ENCODE results near the gene CD81. TPM values are rescaled to one million over a fixed set of nuclear protein-coding genes. Genes with fewer than 3 reads are reported as not detected.

CD81 gene
- total and polyA plus RNA-seq, 9 of the 15 experiments (the other 6 are each of a cell fraction or from before 2014, with no cell fraction given) = 2.4 to 189 (median 61.7) TPM

DNA sequence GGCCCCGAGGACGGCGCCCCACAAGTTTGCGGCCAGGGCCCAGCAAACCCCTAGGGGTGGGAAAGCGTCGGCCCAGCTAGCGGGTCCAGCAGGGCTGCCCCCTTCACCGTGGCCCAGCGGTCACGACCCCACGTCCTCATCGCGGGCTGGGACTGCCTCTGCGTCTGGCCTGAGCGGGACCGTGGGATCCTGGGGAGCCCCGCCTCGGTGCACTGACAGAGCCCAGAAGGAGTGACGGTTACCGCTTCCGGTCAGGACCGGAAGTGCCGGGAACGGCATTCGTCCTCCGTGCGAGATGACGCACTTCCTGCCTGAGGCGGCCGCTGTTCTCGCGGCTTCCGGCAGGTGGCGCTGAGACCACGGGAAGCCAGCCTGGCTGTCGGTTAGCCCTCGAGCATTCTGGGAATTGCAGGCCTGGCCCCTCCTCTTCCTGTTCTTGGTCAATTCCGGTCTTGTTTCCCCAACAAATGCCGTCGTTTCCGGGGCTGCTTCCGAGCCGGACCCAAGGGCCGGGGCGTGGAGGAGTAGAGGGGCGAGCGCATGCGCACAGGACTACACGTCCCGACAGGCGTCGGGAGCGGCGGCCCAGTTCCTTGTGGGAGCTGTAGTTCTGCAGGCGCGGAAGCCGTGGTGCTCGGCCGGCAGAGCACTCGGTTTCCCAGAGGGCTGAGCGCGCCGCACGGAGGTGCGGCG, 23.1 kb downstream of the CD81 start, which contains the start of gene TSSC4 (continued):
- TF ChIP-seq ZSCAN32 (CRISPR knock-in tag; IDR thresholded peaks at IDR 0.05) (no peak), RFX1 (IDR thresholded peaks at IDR 0.05) (no peak), ERF (CRISPR knock-in tag; IDR thresholded peaks at IDR 0.05) (peak; percentile 58; the same call in 1 of the 2 replicates), KDM2B (CRISPR knock-in tag; IDR thresholded peaks at IDR 0.05) (peak; percentile 30; the same call in 1 of the 2 replicates), ARNT (IDR thresholded peaks at IDR 0.05) (peak; percentile 59 to 68; a peak in 3 of 4 replicates), FOXK2 (conservative IDR thresholded peaks at IDR 0.05 in 1 of 2, IDR thresholded peaks at IDR 0.05 in 1 of 2; ENCODE audit: low read depth in 2 of 2) (peak; percentile 93), KAT7 (CRISPR knock-in tag; IDR thresholded peaks at IDR 0.05; ENCODE audit: borderline replicate concordance) (peak; percentile 62; the same call in 1 of the 2 replicates), DMBX1 (CRISPR knock-in tag; IDR thresholded peaks at IDR 0.05; ENCODE audit: borderline replicate concordance) (peak; percentile 30; the same call in 1 of the 2 replicates), NFE2 (IDR thresholded peaks at IDR 0.05; ENCODE audit: low read depth) (peak; percentile 2; the same call in 1 of the 2 replicates), SP1 (CRISPR knock-in tag; IDR thresholded peaks at IDR 0.05) (peak; percentile 99), TGIF2 (CRISPR knock-in tag; IDR thresholded peaks at IDR 0.05) (no peak), ZNF589 (CRISPR knock-in tag; IDR thresholded peaks at IDR 0.05; ENCODE audit: low read depth) (peak; percentile 55; the same call in 1 of the 2 replicates)
- TF ChIP-seq, protein P1, sequence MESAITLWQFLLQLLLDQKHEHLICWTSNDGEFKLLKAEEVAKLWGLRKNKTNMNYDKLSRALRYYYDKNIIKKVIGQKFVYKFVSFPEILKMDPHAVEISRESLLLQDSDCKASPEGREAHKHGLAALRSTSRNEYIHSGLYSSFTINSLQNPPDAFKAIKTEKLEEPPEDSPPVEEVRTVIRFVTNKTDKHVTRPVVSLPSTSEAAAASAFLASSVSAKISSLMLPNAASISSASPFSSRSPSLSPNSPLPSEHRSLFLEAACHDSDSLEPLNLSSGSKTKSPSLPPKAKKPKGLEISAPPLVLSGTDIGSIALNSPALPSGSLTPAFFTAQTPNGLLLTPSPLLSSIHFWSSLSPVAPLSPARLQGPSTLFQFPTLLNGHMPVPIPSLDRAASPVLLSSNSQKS (CRISPR knock-in tag; IDR thresholded peaks at IDR 0.05) = 0 out of 2 replicates have a peak, but pooled peaks have one; percentile 62
- TF ChIP-seq, protein P2, sequence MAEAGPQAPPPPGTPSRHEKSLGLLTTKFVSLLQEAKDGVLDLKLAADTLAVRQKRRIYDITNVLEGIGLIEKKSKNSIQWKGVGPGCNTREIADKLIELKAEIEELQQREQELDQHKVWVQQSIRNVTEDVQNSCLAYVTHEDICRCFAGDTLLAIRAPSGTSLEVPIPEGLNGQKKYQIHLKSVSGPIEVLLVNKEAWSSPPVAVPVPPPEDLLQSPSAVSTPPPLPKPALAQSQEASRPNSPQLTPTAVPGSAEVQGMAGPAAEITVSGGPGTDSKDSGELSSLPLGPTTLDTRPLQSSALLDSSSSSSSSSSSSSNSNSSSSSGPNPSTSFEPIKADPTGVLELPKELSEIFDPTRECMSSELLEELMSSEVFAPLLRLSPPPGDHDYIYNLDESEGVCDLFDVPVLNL (CRISPR knock-in tag; IDR thresholded peaks at IDR 0.05; ENCODE audit: low read depth) = 0 out of 2 replicates have a peak, but pooled peaks have one; percentile 15
- TF ChIP-seq, protein P3, sequence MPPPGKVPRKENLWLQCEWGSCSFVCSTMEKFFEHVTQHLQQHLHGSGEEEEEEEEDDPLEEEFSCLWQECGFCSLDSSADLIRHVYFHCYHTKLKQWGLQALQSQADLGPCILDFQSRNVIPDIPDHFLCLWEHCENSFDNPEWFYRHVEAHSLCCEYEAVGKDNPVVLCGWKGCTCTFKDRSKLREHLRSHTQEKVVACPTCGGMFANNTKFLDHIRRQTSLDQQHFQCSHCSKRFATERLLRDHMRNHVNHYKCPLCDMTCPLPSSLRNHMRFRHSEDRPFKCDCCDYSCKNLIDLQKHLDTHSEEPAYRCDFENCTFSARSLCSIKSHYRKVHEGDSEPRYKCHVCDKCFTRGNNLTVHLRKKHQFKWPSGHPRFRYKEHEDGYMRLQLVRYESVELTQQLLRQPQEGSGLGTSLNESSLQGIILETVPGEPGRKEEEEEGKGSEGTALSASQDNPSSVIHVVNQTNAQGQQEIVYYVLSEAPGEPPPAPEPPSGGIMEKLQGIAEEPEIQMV (tag; conservative IDR thresholded peaks at IDR 0.05; ENCODE audit: low read depth) = peak; percentile 98
- TF ChIP-seq, protein P4, sequence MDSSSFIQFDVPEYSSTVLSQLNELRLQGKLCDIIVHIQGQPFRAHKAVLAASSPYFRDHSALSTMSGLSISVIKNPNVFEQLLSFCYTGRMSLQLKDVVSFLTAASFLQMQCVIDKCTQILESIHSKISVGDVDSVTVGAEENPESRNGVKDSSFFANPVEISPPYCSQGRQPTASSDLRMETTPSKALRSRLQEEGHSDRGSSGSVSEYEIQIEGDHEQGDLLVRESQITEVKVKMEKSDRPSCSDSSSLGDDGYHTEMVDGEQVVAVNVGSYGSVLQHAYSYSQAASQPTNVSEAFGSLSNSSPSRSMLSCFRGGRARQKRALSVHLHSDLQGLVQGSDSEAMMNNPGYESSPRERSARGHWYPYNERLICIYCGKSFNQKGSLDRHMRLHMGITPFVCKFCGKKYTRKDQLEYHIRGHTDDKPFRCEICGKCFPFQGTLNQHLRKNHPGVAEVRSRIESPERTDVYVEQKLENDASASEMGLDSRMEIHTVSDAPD (CRISPR knock-in tag; IDR thresholded peaks at IDR 0.05) = no peak
- TF ChIP-seq, protein P5, sequence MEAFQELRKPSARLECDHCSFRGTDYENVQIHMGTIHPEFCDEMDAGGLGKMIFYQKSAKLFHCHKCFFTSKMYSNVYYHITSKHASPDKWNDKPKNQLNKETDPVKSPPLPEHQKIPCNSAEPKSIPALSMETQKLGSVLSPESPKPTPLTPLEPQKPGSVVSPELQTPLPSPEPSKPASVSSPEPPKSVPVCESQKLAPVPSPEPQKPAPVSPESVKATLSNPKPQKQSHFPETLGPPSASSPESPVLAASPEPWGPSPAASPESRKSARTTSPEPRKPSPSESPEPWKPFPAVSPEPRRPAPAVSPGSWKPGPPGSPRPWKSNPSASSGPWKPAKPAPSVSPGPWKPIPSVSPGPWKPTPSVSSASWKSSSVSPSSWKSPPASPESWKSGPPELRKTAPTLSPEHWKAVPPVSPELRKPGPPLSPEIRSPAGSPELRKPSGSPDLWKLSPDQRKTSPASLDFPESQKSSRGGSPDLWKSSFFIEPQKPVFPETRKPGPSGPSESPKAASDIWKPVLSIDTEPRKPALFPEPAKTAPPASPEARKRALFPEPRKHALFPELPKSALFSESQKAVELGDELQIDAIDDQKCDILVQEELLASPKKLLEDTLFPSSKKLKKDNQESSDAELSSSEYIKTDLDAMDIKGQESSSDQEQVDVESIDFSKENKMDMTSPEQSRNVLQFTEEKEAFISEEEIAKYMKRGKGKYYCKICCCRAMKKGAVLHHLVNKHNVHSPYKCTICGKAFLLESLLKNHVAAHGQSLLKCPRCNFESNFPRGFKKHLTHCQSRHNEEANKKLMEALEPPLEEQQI (IDR thresholded peaks at IDR 0.05) = no peak
- TF ChIP-seq, protein P6, sequence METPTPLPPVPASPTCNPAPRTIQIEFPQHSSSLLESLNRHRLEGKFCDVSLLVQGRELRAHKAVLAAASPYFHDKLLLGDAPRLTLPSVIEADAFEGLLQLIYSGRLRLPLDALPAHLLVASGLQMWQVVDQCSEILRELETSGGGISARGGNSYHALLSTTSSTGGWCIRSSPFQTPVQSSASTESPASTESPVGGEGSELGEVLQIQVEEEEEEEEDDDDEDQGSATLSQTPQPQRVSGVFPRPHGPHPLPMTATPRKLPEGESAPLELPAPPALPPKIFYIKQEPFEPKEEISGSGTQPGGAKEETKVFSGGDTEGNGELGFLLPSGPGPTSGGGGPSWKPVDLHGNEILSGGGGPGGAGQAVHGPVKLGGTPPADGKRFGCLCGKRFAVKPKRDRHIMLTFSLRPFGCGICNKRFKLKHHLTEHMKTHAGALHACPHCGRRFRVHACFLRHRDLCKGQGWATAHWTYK (CRISPR knock-in tag; IDR thresholded peaks at IDR 0.05) = peak; percentile 82; the same call in 1 of the 2 replicates
